22Rv1 (cell line): ENCODE data around the gene TEAD3.

ENCODE experiments used
- CTCF ChIP-seq: fragments of 450-650 bp; IDR thresholded peaks from 2 replicates; pipeline ENCODE4 v1.5.1; 2017; ENCODE audit warnings: mild to moderate bottlenecking
- ZFX ChIP-seq: fragments of 450-650 bp; IDR thresholded peaks from 2 replicates; pipeline ENCODE4 v1.6.1; 2017; ENCODE audit warnings: antibody characterized with exemption, borderline replicate concordance

GRCh38 chr6:35496036-35496840 lies 641 bp downstream of the TEAD3 start:
- TF ChIP-seq CTCF (no peak), ZFX (no peak)
